ENCODE data around the gene ZNF638.

DNA sequence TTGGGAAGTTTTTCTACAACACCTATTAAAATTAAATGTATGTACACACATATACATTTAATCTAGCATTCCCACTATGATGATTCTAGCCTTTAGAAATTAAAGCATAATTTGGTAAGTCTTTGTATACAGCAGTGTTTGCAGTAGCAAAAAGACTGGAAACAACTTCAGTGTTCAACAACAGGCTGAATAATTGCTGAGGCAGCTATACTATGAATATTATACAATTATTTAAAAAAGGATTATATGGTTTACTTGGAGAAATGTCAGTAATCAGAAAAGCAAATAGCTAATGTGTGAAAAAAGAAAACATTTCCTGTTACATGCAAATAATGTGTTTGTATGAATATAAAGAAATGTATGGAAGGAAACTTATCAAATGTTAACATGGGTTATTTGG is 1.4 kb upstream of the ZNF638 start:
- TF ChIP-seq, protein P1, sequence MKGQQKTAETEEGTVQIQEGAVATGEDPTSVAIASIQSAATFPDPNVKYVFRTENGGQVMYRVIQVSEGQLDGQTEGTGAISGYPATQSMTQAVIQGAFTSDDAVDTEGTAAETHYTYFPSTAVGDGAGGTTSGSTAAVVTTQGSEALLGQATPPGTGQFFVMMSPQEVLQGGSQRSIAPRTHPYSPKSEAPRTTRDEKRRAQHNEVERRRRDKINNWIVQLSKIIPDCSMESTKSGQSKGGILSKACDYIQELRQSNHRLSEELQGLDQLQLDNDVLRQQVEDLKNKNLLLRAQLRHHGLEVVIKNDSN (IDR thresholded peaks at IDR 0.05), result no peak
- TF ChIP-seq, protein P2, sequence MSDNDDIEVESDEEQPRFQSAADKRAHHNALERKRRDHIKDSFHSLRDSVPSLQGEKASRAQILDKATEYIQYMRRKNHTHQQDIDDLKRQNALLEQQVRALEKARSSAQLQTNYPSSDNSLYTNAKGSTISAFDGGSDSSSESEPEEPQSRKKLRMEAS (IDR thresholded peaks at IDR 0.05), result no peak
- TF ChIP-seq TAF1 (IDR thresholded peaks at IDR 0.05; ENCODE audit: low read depth), result no peak
- no peak for TF ChIP-seq RAD21 (IDR thresholded peaks at IDR 0.05; ENCODE audit: low read depth)
